Measurements from ENCODE around the gene ZNF346. TPM values are rescaled to one million over a fixed set of nuclear protein-coding genes. Genes with fewer than 3 reads are reported as not detected.

The ZNF346 gene
- total and polyA plus RNA-seq, 2 of the 13 experiments (the other 11 are each of a cell fraction or from before 2014, with no cell fraction given), result 8.6 to 19.4 TPM

GRCh38 chr5:177113566-177114424 is 91.3 kb downstream of the ZNF346 start (continued):
- no peak for TF ChIP-seq ZSCAN5A (CRISPR knock-in tag; IDR thresholded peaks at IDR 0.05; ENCODE audit: borderline replicate concordance)
- TF ChIP-seq NPAS2 (CRISPR knock-in tag; IDR thresholded peaks at IDR 0.05; ENCODE audit: borderline replicate concordance), result no peak
- no peak for TF ChIP-seq ZNF329 (CRISPR knock-in tag; IDR thresholded peaks at IDR 0.05; ENCODE audit: low read depth)
- no peak for TF ChIP-seq ZNF337 (CRISPR knock-in tag; IDR thresholded peaks at IDR 0.05; ENCODE audit: borderline replicate concordance, low read depth)
- TF ChIP-seq NCOA2 (CRISPR knock-in tag; IDR thresholded peaks at IDR 0.05), result no peak
- no peak for TF ChIP-seq ZNF556 (CRISPR knock-in tag; IDR thresholded peaks at IDR 0.05; ENCODE audit: borderline replicate concordance)
- TF ChIP-seq MYC (CRISPR knock-in tag; IDR thresholded peaks at IDR 0.05; ENCODE audit: borderline replicate concordance), result 0 out of 2 replicates have a peak, but pooled peaks have one; percentile 12
- TF ChIP-seq HBP1 (CRISPR knock-in tag; IDR thresholded peaks at IDR 0.05; ENCODE audit: low read depth), result 0 out of 2 replicates have a peak, but pooled peaks have one; percentile 33
- no peak for TF ChIP-seq ZNF883 (CRISPR knock-in tag; IDR thresholded peaks at IDR 0.05; ENCODE audit: not compliant biosample characterization)
- TF ChIP-seq ZNF567 (CRISPR knock-in tag; IDR thresholded peaks at IDR 0.05; ENCODE audit: borderline replicate concordance), result no peak
- no peak for TF ChIP-seq ZNF234 (CRISPR knock-in tag; conservative IDR thresholded peaks at IDR 0.05)
- TF ChIP-seq ZNF251 (CRISPR knock-in tag; IDR thresholded peaks at IDR 0.05), result no peak
- no peak for TF ChIP-seq ZNF354B (CRISPR knock-in tag; IDR thresholded peaks at IDR 0.05)
- TF ChIP-seq ZNF569 (CRISPR knock-in tag; IDR thresholded peaks at IDR 0.05; ENCODE audit: borderline replicate concordance), result no peak
- no peak for TF ChIP-seq MLXIP (CRISPR knock-in tag; IDR thresholded peaks at IDR 0.05; ENCODE audit: borderline replicate concordance)
- no peak for TF ChIP-seq TSC22D2 (CRISPR knock-in tag; IDR thresholded peaks at IDR 0.05; ENCODE audit: borderline replicate concordance)
- no peak for TF ChIP-seq CBX2 (IDR thresholded peaks at IDR 0.05; ENCODE audit: low read depth, low read length)
- TF ChIP-seq CBX2 (CRISPR knock-in tag; IDR thresholded peaks at IDR 0.05; ENCODE audit: low read depth), result no peak
- no peak for TF ChIP-seq ZMYM4 (CRISPR knock-in tag; IDR thresholded peaks at IDR 0.05)
- TF ChIP-seq IKZF4 (CRISPR knock-in tag; IDR thresholded peaks at IDR 0.05; ENCODE audit: borderline replicate concordance, low read depth, not compliant biosample characterization), result no peak
- no peak for TF ChIP-seq ERF (CRISPR knock-in tag; IDR thresholded peaks at IDR 0.05)
